K562 (cell line): ENCODE measurements around the gene ALDOC. TPM values are rescaled to one million over a fixed set of nuclear protein-coding genes. Genes with fewer than 3 reads are reported as not detected.
A peak's percentile ranks its signal among the peaks of the same experiment; 100 is the strongest.

Source experiments
- CUX1 ChIP-seq: fragments of 200-800 bp; sonication (Bioruptor generic); IDR thresholded peaks from 2 replicates; pipeline ENCODE4 v1.6.1; 2016; ENCODE audit warnings: missing genetic modification characterization, missing compliant biosample characterization
- E2F1 ChIP-seq: sonication (generic); formaldehyde crosslinking; IDR thresholded peaks from 2 replicates; pipeline ENCODE4 v1.8.1; 2023; ENCODE audit warnings: mild to moderate bottlenecking, missing genetic modification reagents, moderate library complexity
- FOXJ2 ChIP-seq: fragments of 200-800 bp; sonication (Bioruptor generic); IDR thresholded peaks from 2 replicates; pipeline ENCODE4 v1.6.1; 2016; ENCODE audit warnings: missing genetic modification characterization, missing compliant biosample characterization
- GTF2F1 ChIP-seq: IDR thresholded peaks from 2 replicates; pipeline ENCODE4 v1.6.1; 2011; ENCODE audit warnings: low read depth, low read length, improper control_type of control experiment
- HDAC1 ChIP-seq, 2 experiments: fragments of 450-650 bp; IDR thresholded peaks; 2 replicates each; pipeline ENCODE4 v1.6.1; 2016 to 2017; ENCODE audit warnings: inconsistent platforms in 1 of 2, mild to moderate bottlenecking in 1 of 2, moderate library complexity in 1 of 2
- HMGN3 ChIP-seq: IDR thresholded peaks from 2 replicates; pipeline ENCODE4 v1.6.1; 2011; ENCODE audit warnings: borderline replicate concordance, low read depth, mild to moderate bottlenecking, mixed read lengths, low read length; ENCODE audit not compliant: insufficient read length; ENCODE audit errors: extremely low read depth
- SMARCE1 ChIP-seq: fragments of 450-650 bp; IDR thresholded peaks from 2 replicates; pipeline ENCODE4 v1.7.1; 2016; ENCODE audit warnings: mild to moderate bottlenecking
- TAF15 ChIP-seq: fragments of 200-400 bp; formaldehyde crosslinking; IDR thresholded peaks from 2 replicates; pipeline ENCODE4 v1.6.1; 2017; ENCODE audit warnings: mild to moderate bottlenecking, low read depth, low read length, moderate library complexity
- TEAD1 ChIP-seq, 2 experiments: fragments of 450-650 bp in 1 of 2; sonication (generic) in 1 of 2; formaldehyde crosslinking; IDR thresholded peaks; 2 replicates each; pipeline versions ENCODE4 v1.4.0 to v1.8.0; 2020 to 2022; ENCODE audit warnings: mild to moderate bottlenecking in 2 of 2, missing genetic modification reagents in 1 of 2
- TFAM ChIP-seq: fragments of 250-450 bp; sonication (Bioruptor Pico); conservative IDR thresholded peaks from 2 replicates; pipeline ENCODE4 v1.5.0; 2021; ENCODE audit warnings: mild to moderate bottlenecking, moderate library complexity
- TFAP4 ChIP-seq: sonication (generic); formaldehyde crosslinking; IDR thresholded peaks from 2 replicates; pipeline ENCODE4 v1.8.0; 2022; ENCODE audit warnings: missing genetic modification reagents, mild to moderate bottlenecking, moderate library complexity, borderline replicate concordance
- THAP12 ChIP-seq: fragments of 250-450 bp; sonication (Bioruptor Pico); IDR thresholded peaks from 2 replicates; pipeline ENCODE4 v1.9.0; 2021; ENCODE audit warnings: mild to moderate bottlenecking, inconsistent platforms
- TRIM28 ChIP-seq: fragments of 450-650 bp; IDR thresholded peaks from 2 replicates; pipeline ENCODE4 v1.6.1; 2017
- USF2 ChIP-seq: sonication (generic); formaldehyde crosslinking; IDR thresholded peaks from 2 replicates; pipeline ENCODE4 v1.5.0; 2020; ENCODE audit warnings: missing genetic modification reagents
- ZNF511 ChIP-seq: sonication (generic); formaldehyde crosslinking; IDR thresholded peaks from 2 replicates; pipeline ENCODE4 v1.8.0; 2022; ENCODE audit warnings: mild to moderate bottlenecking, missing genetic modification reagents
- ZNF586 ChIP-seq: fragments of 450-650 bp; formaldehyde crosslinking; conservative IDR thresholded peaks from 2 replicates; pipeline ENCODE4 v1.4.0; 2020; ENCODE audit warnings: mild to moderate bottlenecking, moderate library complexity
- ZNF696 ChIP-seq: fragments of 250-450 bp; sonication (Bioruptor Pico); conservative IDR thresholded peaks from 2 replicates; pipeline ENCODE4 v1.4.0; 2020; ENCODE audit warnings: mild to moderate bottlenecking, moderate library complexity
- polyA plus RNA-seq, 8 experiments: library from polyadenylated mRNA; depleted of rRNA in 4 of 8; stranded (reverse) in 5 of 8; unstranded in 3 of 8; fragments of >200 nt; fragmentation: Nextera tagmentation in 2 of 8; fragmentation: Illumina TruSeq in 1 of 8; extraction: Ambion mirVana in 2 of 8; extraction: Trizol in 1 of 8; gene quantifications; 2 replicates each; pipeline versions ENCODE4 v1.2.1 to v1.2.3, GENCODE V29; 2011 to 2014; ENCODE audit warnings: inconsistent platforms in 1 of 8, missing spikeins in 1 of 8
- total RNA-seq, 7 experiments: library from RNA; depleted of rRNA in 6 of 7; stranded (reverse); fragments of >200 nt in 6 of 7; fragmentation: Illumina TruSeq in 2 of 7; extraction: Trizol in 2 of 7; gene quantifications; 2 replicates each; pipeline versions ENCODE4 v1.2.1 to v1.2.3, GENCODE V29; 2011 to 2021; ENCODE audit warnings: low replicate concordance in 1 of 7

ALDOC gene
- total and polyA plus RNA-seq, 9 of the 15 experiments (the other 6 are each of a cell fraction or from before 2014, with no cell fraction given), result 43.2 to 263 (median 99.2) TPM

GRCh38 chr17:28598799-28599310 is 22.2 kb upstream of the ALDOC start, which contains the start of gene SPAG5 (continued):
- TF ChIP-seq ZNF696 (CRISPR knock-in tag) (no peak), GTF2F1 (peak; percentile 84; the same call in 1 of the 2 replicates), TFAM (CRISPR knock-in tag) (no peak), ZNF586 (CRISPR knock-in tag) (no peak), TAF15 (no peak), HMGN3 (peak; percentile 93), HDAC1 (IDR thresholded peaks at IDR 0.05) (peak in 1 of 2 experiments; percentile 91; a peak in 2 of 4 replicates), E2F1 (CRISPR knock-in tag) (peak; percentile 98), THAP12 (CRISPR knock-in tag) (peak; percentile 90), CUX1 (CRISPR knock-in tag) (no peak), USF2 (CRISPR knock-in tag) (no peak), TEAD1 (CRISPR knock-in tag; IDR thresholded peaks at IDR 0.05) (peak in 1 of 2 experiments; percentile 50; a peak in 1 of 4 replicates), FOXJ2 (tag) (no peak), ZNF511 (CRISPR knock-in tag) (peak; percentile 66), SMARCE1 (no peak), TFAP4 (CRISPR knock-in tag) (peak; percentile 71; the same call in 1 of the 2 replicates), TRIM28 (no peak)
